Keratinocyte (primary cell): Measurements from ENCODE around the gene KSR1. TPM values are rescaled to one million over a fixed set of nuclear protein-coding genes. Genes with fewer than 3 reads are reported as not detected.
"Not testable (repeated sequence)": the region's sequence is repeated elsewhere in the genome, so short reads cannot be mapped to it uniquely, and the experiment has no call there.

Experiments
- DNase-seq: peaks from one replicate; pipeline ENCODE4 v3.0.0-alpha.2; 2011; ENCODE audit warnings: low read depth, missing footprints, low spot score
- FAIRE-seq: peaks from 2 replicates; lab custom pipeline; 2011; peaks lifted over from hg19 to GRCh38; lab: Jason Lieb, UNC
- H2AFZ ChIP-seq: 2 replicates; pipeline ENCODE4 v1.6.0; 2012; ENCODE audit warnings: low read length, control low read depth, inconsistent platforms; ENCODE audit not compliant: control insufficient read depth
- H3K27ac ChIP-seq: 2 replicates; pipeline ENCODE4 v1.5.1; 2011; ENCODE audit warnings: low read length; ENCODE audit not compliant: control insufficient read depth, insufficient read depth
- H3K27me3 ChIP-seq: 3 replicates; pipeline ENCODE4 v1.6.0; 2011; ENCODE audit warnings: low read length; ENCODE audit not compliant: control insufficient read depth, insufficient read depth; ENCODE audit errors: extremely low read depth
- H3K36me3 ChIP-seq, 2 experiments: 2 replicates in 1 of 2; 3 replicates in 1 of 2; pipeline ENCODE4 v1.5.1; 2011; ENCODE audit warnings: low read length in 2 of 2, mild to moderate bottlenecking in 1 of 2; ENCODE audit not compliant: control insufficient read depth in 2 of 2, insufficient read depth in 2 of 2; ENCODE audit errors: extremely low read depth in 1 of 2
- H3K4me1 ChIP-seq: 3 replicates; pipeline ENCODE4 v1.5.1; 2011; ENCODE audit warnings: low read length; ENCODE audit not compliant: control insufficient read depth, insufficient read depth; ENCODE audit errors: extremely low read depth
- H3K4me2 ChIP-seq: 3 replicates; pipeline ENCODE4 v1.6.0; 2011; ENCODE audit warnings: low read depth, low read length; ENCODE audit not compliant: control insufficient read depth, insufficient read depth; ENCODE audit errors: extremely low read depth
- H3K4me3 ChIP-seq, 3 experiments: fragments of 200-600 bp in 1 of 3; sonication (generic) in 1 of 3; 2 replicates in 2 of 3; 3 replicates in 1 of 3; pipeline ENCODE4 v1.5.1; 2011 to 2016; ENCODE audit warnings: low read length in 3 of 3, mild to moderate bottlenecking in 3 of 3, control low read depth in 2 of 3, inconsistent platforms in 1 of 3, low read depth in 1 of 3, mixed read lengths in 1 of 3, mixed run types in 1 of 3, moderate library complexity in 1 of 3; ENCODE audit not compliant: control insufficient read depth in 2 of 3, insufficient read depth in 2 of 3; ENCODE audit errors: extremely low read depth in 1 of 3
- H3K79me2 ChIP-seq: 2 replicates; pipeline ENCODE4 v1.6.0; 2012; ENCODE audit warnings: low read length; ENCODE audit not compliant: control insufficient read depth, insufficient read depth
- H3K9ac ChIP-seq: 3 replicates; pipeline ENCODE4 v1.6.0; 2011; ENCODE audit warnings: low read length; ENCODE audit not compliant: control insufficient read depth, insufficient read depth; ENCODE audit errors: extremely low read depth
- H3K9me1 ChIP-seq: 3 replicates; pipeline ENCODE4 v1.6.0; 2011; ENCODE audit warnings: low read length; ENCODE audit not compliant: control insufficient read depth, insufficient read depth; ENCODE audit errors: extremely low read depth
- H3K9me3 ChIP-seq: 2 replicates; pipeline ENCODE4 v1.5.1; 2012; ENCODE audit warnings: low read depth, low read length; ENCODE audit not compliant: control insufficient read depth
- H4K20me1 ChIP-seq: 3 replicates; pipeline ENCODE4 v1.6.0; 2011; ENCODE audit warnings: low read length; ENCODE audit not compliant: control insufficient read depth, insufficient read depth; ENCODE audit errors: extremely low read depth
- CTCF ChIP-seq, 3 experiments: IDR thresholded peaks in 1 of 3; conservative IDR thresholded peaks in 1 of 3; optimal IDR thresholded peaks in 1 of 3; 2 replicates in 2 of 3; 3 replicates in 1 of 3; pipeline versions ENCODE3 to v1.5.1; 2011; ENCODE audit warnings: low read length in 3 of 3, mild to moderate bottlenecking in 3 of 3, moderate library complexity in 2 of 3, control low read depth in 1 of 3, inconsistent platforms in 1 of 3; ENCODE audit not compliant: insufficient read depth in 2 of 3; ENCODE audit errors: extremely low read depth in 1 of 3
- EZH2 ChIP-seq: IDR thresholded peaks from one replicate; pipeline ENCODE4 v1.6.1; 2012; ENCODE audit warnings: inconsistent platforms, mild to moderate bottlenecking, low read length, moderate library complexity
- dilution Hi-C: fragments of 300-500 bp; cut with MboI; formaldehyde crosslinking; loops from one replicate; pipeline ENCODE4 v1.7.0; 2020; ENCODE audit warnings: low sequenced_read_pairs; ENCODE audit not compliant: extremely low pct_ligation_motif_present
- polyA plus RNA-seq, 5 experiments: library from polyadenylated mRNA; depleted of rRNA in 3 of 5; stranded (reverse) in 3 of 5; stranded (forward) in 1 of 5; unstranded in 1 of 5; fragments of >200 nt; gene quantifications; 1 replicate in 1 of 5; 2 replicates in 3 of 5; 3 replicates in 1 of 5; pipeline versions ENCODE4 v1.2.1 to v1.2.3, GENCODE V29; 2011 to 2012; ENCODE audit warnings: missing spikeins in 2 of 5, low read depth in 1 of 5, low replicate concordance in 1 of 5

The KSR1 gene
- polyA plus RNA-seq, 1 donor (not counting 4 experiments of a cell fraction or from before 2014, with no cell fraction given), result 1.3 TPM

- no peaks in the 10 kb centered on the region for H3K9me1 ChIP-seq
- DNase-seq (no peak), FAIRE-seq (no peak)
- no peaks in the 10 kb centered on the region for H4K20me1 ChIP-seq
- H3K36me3 ChIP-seq, result no peaks in the 10 kb centered on the region
- no peak overlapping the region for H3K4me2 ChIP-seq
- no peak overlapping the region for H2AFZ ChIP-seq
- no peak overlapping the region for H3K27ac ChIP-seq
- H3K4me1 ChIP-seq, result no peaks in the 10 kb centered on the region
- no peak overlapping the region for H3K9ac ChIP-seq
- TF ChIP-seq EZH2 (no peak), CTCF (optimal IDR thresholded peaks at IDR 0.05 in 1 of 3, IDR thresholded peaks at IDR 0.05 in 1 of 3, conservative IDR thresholded peaks at IDR 0.05 in 1 of 3; ENCODE audit: extremely low read depth in 1 of 3, insufficient read depth in 2 of 3, low read length in 3 of 3) (no peak)
- H3K4me3 ChIP-seq, result no peak overlapping the region
- H3K27me3 ChIP-seq, result no peaks in the 10 kb centered on the region
- dilution Hi-C loops, result no loop called here
- H3K79me2 ChIP-seq, result no peaks in the 10 kb centered on the region
- H3K9me3 ChIP-seq, result no peaks in the 10 kb centered on the region
Measured at GRCh38 chr17:27424941-27425340, 31.3 kb upstream of the KSR1 start.

- H3K36me3 ChIP-seq, H2AFZ ChIP-seq, FAIRE-seq: not testable (repeated sequence)
Measured at GRCh38 chr17:27425571-27425970, 30.7 kb upstream of the KSR1 start.

GRCh38 chr17:27425991-27426390 lies 30.3 kb upstream of the KSR1 start:
- TF ChIP-seq EZH2 (no peak), CTCF (optimal IDR thresholded peaks at IDR 0.05 in 1 of 3, IDR thresholded peaks at IDR 0.05 in 1 of 3, conservative IDR thresholded peaks at IDR 0.05 in 1 of 3; ENCODE audit: extremely low read depth in 1 of 3, insufficient read depth in 2 of 3, low read length in 3 of 3) (no peak)
- no peak overlapping the region for H3K4me2 ChIP-seq
- H3K27me3 ChIP-seq, result no peaks in the 10 kb centered on the region
- H3K27ac ChIP-seq, result no peak overlapping the region
- no peaks in the 10 kb centered on the region for H3K4me1 ChIP-seq
- FAIRE-seq, result no peak
- H3K36me3 ChIP-seq, result no peaks in the 10 kb centered on the region
- no peaks in the 10 kb centered on the region for H3K9me3 ChIP-seq
- no peak overlapping the region for H3K4me3 ChIP-seq
- H4K20me1 ChIP-seq, result no peaks in the 10 kb centered on the region
- H2AFZ ChIP-seq, result no peak overlapping the region
- H3K9me1 ChIP-seq, result no peaks in the 10 kb centered on the region
- DNase-seq, result no peak
- dilution Hi-C loops, result no loop called here
- no peak overlapping the region for H3K9ac ChIP-seq
- H3K79me2 ChIP-seq, result no peaks in the 10 kb centered on the region

More at GRCh38 chr17:27425571-27425970, 30.7 kb upstream of the KSR1 start:
- H3K27me3 ChIP-seq, H3K9me1 ChIP-seq, H3K4me3 ChIP-seq, dilution Hi-C loops, H4K20me1 ChIP-seq, DNase-seq, H3K27ac ChIP-seq, H3K4me1 ChIP-seq, H3K9me3 ChIP-seq, H3K9ac ChIP-seq, H3K4me2 ChIP-seq, H3K79me2 ChIP-seq: not testable (repeated sequence)

GRCh38 chr17:27426471-27426870 lies 29.8 kb upstream of the KSR1 start:
- H3K27ac ChIP-seq, H3K9ac ChIP-seq, H3K27me3 ChIP-seq, DNase-seq, dilution Hi-C loops, H3K36me3 ChIP-seq, H3K4me3 ChIP-seq, FAIRE-seq, H3K4me2 ChIP-seq, H4K20me1 ChIP-seq, H3K4me1 ChIP-seq, H3K9me1 ChIP-seq, H2AFZ ChIP-seq, H3K9me3 ChIP-seq, H3K79me2 ChIP-seq: not testable (repeated sequence)
